GM12865 (cell line): Measurements from ENCODE around the gene NBEA.

ENCODE experiments used
- DNase-seq: peaks from one replicate; pipeline ENCODE4 v3.0.0; 2010; ENCODE audit warnings: low read depth
- H3K4me3 ChIP-seq: 2 replicates; pipeline ENCODE4 v1.5.1; 2011; ENCODE audit warnings: mild to moderate bottlenecking, low read depth, low read length, control low read depth
- CTCF ChIP-seq: IDR thresholded peaks from 2 replicates; pipeline ENCODE4 v1.5.1; 2011; ENCODE audit warnings: low read length, control low read depth, low read depth, inconsistent platforms; ENCODE audit not compliant: insufficient read depth; ENCODE audit errors: missing control alignments

NBEA gene

GRCh38 chr13:35354285-35354684, 412.2 kb downstream of the NBEA start:
- no peak for TF ChIP-seq CTCF
- DNase-seq: no peak
- no peak overlapping the region for H3K4me3 ChIP-seq

GRCh38 chr13:35354882-35355281, 412.8 kb downstream of the NBEA start:
- DNase-seq: no peak
- TF ChIP-seq CTCF: no peak
- no peak overlapping the region for H3K4me3 ChIP-seq

GRCh38 chr13:35356572-35356971, 414.5 kb downstream of the NBEA start:
- no peak overlapping the region for H3K4me3 ChIP-seq
- DNase-seq: no peak
- no peak for TF ChIP-seq CTCF

GRCh38 chr13:35365883-35366282, 423.8 kb downstream of the NBEA start:
- H3K4me3 ChIP-seq: no peak overlapping the region
- no peak for DNase-seq
- TF ChIP-seq CTCF: no peak

- no peak for DNase-seq
- no peak overlapping the region for H3K4me3 ChIP-seq
- TF ChIP-seq CTCF: no peak
Measured at GRCh38 chr13:35367586-35367985, 425.5 kb downstream of the NBEA start.

- DNase-seq: no peak
- no peak for TF ChIP-seq CTCF
- no peak overlapping the region for H3K4me3 ChIP-seq
Measured at GRCh38 chr13:35378939-35379338, 436.9 kb downstream of the NBEA start.

- H3K4me3 ChIP-seq: no peak overlapping the region
- DNase-seq: no peak
- TF ChIP-seq CTCF: no peak
Measured at GRCh38 chr13:35379663-35380062, 437.6 kb downstream of the NBEA start.
